HG02884 (cell line): ENCODE results near the gene LINC01488.

Source experiments
- ATAC-seq: cut with Tn5 transposase; IDR thresholded peaks from one replicate; pipeline ENCODE4 v1.9.1; 2021; ENCODE audit warnings: mild to moderate bottlenecking, moderate library complexity; ENCODE audit not compliant: unreplicated experiment

The LINC01488 gene

DNA sequence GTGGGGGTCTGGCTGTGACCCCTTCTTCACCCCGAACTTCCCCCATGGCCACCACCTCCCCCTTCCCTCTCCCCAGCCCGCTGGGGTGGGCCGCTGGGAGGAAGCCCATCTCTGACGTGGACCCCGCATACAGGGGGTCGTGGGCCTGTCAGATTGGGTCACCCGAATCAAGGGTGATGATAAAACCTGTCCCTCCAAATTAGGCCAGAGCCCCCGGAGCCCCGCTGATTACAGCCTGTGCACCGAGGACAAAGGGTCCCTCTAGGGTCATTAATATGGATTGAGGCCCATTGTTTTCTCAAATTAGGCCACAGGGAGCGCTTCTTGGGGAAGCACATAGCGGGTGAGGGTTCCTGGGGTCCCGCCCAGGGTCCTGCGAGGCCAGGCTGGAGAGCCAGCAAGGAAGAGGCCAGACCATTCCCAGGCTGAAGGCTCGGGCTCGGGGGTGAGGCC, 4.9 kb upstream of the LINC01488 start:
- ATAC-seq = no peak

DNA sequence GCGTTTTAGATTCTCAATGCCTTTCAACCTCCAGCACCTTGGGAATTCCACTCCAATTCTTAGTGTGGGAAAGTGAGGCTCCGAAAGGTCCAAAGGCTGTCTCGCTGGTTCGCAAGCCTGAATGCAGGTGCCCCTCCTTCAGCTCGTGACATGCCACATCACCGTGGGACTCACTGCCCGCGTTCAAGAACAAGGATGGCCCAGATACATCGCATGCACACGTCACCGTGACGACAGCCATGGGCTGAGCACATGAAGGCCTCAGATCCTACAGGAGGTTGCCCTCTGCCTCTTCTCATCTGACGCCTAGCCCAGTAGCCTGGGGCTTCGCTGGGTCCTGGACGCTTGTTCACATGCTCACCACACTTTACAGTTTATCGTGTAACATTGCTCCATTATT, 4.4 kb upstream of the LINC01488 start:
- ATAC-seq = no peak

DNA sequence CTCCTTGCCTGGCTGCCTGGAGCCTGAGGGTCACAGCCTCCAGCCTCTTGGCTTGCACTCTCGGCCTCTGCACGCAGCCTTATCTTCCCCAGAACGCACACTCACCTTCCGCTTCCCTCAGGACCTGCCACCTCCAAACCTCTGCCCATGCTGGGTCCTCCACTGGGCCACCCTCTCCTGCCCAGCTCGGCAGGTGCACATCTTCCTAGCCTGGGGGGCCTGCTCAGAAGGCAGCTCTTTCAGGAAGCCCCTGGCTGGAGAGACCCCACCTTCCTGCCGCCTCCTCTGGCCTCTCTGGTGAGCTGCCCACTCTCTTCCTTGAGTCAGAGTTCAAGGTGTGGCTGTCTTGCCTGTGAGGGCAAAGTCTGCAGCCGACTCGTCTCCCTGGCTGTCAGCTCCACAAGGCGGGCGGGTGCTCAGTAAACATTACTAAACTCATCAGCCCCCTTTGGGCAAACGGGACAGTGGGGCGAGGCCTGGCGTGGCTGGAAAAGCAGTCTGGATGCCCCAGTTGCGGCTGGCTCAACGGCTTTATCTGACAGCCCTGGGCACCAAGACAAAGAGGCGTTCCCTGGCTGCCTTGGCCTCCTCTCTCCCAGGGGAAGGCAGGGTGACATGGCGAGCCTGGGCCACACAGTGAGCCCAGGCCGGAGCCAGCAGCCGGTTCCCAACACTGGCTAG, 1.7 kb upstream of the LINC01488 start:
- no peak for ATAC-seq

DNA sequence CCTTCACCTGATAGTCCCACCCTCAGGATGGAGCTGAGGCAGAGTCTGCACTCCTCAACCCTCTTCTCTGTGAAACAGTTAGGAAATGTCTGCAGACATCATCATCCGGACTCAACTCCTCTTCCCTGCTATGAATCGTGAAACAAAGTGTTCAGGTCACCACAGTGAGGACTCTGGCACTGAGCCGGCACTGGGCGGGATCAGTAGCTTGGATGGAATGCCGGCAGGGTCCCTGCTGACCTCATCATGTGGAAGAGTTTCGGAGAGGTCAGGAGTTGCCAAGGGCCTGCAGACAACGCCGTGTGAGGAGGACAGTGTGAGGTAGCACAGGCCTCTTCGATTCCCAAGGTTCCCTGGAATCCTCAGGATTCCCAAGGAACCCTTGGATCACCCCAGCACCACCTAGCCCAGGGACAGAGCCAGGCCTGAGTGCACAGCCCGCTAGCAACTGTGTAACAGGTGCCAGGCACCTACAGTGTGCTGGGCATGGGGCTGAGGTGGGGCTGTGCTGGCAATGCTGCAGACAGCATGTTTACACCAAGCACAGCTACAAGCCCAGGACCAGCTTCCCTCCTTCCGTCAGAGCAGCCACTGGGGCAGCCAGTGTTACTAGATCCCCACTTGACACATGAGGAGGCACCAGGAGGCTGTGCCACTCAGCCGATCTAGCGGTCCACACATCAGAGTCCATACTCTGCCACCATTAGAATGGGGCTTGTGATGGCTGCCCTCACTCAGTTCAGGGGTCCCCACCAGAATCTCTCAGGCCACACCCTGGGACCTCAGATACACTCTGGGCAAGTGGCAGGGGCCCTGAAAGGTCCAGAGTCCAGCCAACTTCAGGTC, 693 bp upstream of the LINC01488 start:
- no peak for ATAC-seq

DNA sequence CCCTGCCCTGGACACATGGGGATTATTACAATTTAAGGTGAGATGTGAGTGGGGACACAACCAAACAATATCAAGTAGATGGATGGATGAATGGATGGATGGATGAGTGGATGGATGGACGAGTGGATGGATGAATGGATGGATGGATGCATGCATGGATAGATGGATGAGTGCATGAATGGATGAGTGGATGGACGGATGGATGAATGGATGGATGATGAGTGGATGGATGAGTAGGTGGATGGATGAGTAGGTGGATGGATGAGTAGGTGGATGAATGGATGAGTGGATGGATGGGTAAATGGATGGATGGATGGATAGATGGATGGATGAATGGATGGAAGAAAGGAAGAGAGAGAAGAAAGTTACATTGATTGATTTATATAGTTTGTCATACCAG, 859 bp downstream of the LINC01488 start:
- ATAC-seq = no peak

DNA sequence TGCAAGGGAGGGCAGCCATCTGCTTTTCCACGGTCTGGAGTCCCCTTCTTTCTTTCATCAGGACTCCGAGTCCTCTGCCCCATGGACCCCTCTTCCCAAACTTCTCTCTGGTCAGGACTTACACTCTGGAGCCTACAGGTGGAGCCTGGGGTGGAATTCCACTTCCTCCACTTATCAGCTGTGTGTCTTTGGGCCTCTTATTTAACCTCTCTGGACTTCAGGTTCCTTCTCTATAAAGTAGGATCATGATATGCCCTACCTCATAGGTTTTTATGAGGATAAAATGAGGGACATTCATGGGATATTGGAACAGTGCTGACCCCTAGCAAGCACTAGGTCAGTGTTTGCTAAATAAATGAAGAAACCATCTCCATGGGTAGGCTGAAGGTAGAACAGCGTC, 1.7 kb downstream of the LINC01488 start:
- ATAC-seq = no peak

DNA sequence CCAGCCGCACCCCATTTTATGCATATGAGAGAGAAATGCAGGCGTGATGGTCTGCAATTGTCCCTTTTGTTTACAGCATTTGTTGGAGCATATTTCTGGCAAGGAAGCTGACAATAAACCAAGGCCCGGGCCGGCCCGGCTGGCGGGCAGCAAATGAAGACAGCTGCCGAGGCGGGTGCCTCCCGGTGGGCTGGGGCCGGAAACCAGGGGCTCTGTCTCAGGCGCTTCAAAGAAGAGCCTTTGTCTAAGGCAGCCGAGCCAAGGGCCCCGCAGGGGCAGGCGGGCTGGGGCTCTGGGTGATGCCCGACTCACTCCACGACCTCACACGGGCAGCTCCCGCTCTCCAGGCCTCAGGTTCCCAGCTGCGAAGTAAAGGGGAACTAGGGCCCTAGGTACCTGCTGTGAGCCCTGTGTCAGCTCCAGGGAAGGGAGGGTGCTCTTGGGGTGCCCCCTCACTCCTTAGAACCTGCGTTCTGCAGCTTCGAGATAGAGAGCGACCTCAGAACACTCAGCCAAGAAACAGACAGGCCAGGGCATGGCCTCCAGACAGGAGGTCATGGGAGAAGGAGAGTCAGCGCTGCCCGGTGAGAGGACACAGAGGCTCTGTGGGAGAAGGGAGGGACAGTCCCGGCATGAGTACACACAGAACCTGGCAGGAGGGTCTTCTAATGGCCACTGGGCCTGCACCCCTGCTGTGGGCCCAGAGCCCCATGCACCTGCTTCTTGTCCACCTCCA, 2.4 kb downstream of the LINC01488 start:
- ATAC-seq = no peak

DNA sequence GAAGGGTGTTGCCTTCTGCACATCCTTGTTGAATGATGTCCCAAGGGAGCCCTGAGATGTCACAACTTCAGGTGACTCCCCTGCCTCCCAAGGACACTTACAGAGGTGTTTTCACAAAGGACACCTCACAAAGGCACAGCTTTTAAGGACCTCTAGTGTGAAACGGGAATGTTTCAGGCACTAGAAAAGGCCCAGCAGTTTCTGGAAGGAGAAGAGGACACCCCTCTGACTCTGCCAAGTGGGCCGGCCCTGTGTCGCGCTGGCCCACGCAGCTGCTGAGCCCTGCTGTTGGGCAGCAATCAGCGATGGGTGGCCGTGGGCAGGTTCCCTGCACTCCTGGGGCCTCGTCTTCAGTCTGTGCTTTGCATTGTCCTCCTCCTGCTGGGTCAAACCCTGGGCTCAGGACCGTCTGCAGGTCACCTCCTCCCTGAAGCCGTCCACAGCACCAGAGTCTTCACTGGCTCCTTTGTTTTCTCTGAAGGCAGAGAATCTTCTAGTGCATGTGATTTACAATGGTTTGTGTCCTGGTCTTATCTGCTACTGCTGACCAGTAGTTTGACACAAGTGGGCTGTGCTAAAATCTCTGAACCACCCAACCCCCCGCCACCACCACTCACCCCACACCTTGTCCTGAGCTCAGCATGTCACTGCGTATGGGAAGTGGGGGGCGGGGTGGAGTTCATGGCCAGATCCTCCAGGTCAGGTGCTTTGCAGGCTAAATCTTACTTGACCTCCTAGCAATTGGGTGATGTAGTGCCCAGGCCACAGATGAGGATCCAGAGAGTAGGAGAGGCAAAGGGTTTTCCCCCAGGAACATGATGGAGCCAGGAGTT, 3.2 kb downstream of the LINC01488 start:
- no peak for ATAC-seq

DNA sequence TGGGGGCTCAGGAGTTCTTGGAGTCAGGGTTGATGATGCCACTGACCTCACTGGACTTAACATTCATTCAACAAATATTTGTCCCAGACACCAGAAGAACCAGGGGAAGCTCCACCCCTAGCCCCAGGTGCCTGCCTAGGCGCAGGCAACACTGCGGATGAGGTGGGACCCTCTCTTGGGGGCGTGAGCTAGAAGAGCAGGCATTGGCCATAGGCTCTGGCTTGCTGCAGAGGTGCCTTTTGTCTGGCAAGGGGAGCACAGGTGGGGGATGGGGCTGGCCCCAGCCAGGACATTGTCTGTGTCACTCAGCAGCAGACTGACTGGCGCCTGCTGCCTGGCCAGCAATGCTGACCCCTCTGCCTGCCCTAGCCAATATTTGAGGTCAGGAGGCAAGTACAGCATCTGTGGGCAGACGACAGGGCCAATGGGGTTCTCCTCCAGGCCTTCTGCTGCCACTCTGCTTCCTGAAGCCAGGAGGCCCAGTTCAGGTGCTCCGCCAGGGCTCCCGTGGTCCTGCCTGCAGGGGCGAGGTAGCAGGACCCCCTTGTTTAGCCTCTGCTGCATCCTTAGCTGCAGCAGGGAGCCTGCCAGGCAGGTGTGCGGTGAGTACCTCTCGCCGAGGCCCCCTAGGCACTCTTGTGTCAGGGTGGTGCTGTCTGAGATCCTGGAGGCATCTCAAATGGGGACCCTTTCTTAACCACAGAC, 4.0 kb downstream of the LINC01488 start:
- ATAC-seq = no peak

DNA sequence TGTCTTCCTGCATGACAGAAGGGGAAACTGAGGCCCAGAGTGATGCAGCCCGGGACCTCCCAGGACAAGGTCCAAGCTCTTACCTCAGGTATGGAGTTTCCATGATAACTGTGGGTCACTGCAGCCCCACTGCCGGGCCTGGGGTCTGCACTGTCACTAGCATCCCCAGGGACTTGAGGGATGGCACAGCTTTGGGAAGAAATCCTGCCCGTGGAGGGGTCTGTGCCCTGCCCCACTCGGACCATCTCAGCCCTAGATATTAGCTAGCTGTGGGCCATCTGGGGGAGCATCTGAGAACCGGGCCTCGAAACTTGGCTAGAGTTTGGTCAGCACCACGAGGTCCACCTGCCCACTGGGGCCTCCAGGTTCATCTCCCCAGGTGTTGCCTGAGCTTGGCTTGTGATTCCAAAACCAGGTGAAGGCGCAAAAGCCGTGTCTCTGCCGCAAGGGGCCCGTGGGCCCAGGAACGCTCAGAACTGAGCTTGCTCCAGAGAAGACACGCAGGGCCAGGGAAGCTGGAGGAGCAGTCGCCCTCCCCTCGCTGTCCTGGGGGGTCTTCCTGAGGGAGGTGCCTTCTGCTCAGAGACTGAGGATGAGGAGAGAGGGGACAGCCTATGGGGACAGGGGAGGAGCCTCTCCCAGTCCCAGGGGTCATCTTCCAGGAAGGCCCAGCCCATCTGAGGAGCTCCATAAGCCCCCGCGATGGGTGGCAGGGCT, 4.8 kb downstream of the LINC01488 start:
- no peak for ATAC-seq

DNA sequence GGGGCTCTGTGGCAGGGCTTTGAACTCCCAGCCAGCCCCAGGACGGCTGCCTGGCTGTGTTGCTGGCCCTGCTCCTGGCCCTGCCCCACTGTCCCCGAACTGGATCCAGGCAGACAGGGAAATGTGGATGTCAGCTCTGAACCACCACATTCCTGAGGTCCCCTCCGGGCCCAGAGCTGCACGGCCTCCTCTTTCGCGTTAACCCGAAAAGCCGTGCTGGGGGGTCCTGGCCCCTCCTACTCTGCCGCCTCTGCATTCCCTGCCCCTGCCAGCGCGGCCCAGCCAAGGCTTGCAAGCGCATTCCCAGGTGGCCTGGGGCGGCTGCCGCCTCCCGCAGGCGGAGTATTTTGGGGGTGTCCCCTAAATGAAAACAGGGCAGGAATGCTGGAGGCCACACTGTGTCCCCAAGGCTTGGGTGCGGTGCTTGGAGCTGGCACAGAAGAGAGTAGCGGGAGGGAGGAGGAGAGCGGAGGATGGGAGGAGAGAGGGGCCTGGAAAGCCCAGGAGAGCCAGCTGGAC, 5.4 kb downstream of the LINC01488 start:
- no peak for ATAC-seq

DNA sequence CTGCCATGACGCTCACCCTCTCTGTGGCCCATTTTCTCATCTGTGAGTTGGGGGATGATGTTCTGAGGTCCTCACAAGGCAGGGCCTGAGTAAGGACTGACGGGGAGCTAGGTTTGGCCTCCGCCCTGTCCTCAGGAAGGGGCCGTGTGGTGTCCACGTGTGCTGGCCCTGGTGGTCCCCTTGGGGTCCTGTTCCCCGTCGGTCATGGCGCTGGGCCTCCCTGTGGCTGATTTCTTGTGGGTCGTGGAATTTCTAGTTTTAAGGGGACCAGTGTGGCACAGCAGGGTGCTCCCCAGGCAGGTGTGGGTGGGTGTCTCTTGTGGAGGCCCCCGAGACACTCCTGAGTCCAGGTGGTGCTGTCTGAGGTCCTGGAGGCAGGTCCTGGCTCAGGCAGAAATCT, 5.9 kb downstream of the LINC01488 start:
- ATAC-seq = no peak

DNA sequence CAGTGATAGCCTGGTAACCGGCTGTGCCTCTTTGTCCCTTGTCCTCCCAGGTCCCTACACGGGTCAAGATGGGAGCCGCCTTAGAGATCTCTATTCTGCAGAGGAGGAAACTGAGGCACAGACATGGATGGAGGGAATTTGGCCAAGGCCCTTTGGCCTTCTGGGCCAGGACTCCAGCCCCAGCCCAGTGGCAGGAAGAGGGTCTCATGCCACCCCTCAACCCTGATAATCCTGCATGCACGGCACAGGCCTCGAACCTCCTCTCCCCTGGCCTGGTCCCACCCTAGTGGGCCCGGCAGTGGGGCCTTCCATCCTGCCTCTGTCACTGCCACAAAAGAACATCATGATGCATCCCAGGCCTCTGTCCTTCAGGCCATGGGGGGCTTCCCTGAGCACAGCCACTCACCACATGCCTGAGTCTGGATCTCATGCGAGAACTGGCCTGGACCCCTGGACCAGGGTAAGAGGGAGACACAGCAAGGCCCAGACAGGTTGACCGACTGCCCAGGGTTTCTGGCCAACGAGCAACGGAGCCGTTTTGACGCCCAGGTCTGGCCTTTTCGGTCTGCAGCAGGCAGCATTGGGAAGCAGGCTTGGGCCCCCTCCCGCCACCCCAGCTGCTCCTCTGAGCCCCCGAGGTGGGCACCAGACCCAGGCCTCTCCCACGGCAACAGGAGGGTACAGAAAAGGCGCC, 6.5 kb downstream of the LINC01488 start:
- ATAC-seq = no peak

DNA sequence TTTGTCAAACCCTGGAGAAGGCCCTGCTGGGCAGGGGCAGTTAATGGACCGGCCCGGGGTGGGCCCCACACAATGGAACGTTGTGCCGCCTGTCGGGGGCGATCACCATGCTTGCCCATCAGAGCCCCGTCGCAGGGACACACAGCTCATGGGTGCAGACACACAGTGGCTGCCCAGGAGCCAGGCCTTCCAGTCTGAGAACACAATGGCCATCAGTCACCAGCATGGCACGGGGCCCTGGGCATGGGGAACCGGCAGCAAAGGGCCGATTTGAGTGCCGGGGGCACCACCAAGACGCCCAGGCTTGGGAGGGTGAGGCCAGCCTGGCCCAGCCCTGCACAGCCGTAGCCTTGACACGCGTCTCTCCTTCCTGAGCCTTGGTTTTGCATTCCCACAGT, 7.1 kb downstream of the LINC01488 start:
- ATAC-seq = no peak

DNA sequence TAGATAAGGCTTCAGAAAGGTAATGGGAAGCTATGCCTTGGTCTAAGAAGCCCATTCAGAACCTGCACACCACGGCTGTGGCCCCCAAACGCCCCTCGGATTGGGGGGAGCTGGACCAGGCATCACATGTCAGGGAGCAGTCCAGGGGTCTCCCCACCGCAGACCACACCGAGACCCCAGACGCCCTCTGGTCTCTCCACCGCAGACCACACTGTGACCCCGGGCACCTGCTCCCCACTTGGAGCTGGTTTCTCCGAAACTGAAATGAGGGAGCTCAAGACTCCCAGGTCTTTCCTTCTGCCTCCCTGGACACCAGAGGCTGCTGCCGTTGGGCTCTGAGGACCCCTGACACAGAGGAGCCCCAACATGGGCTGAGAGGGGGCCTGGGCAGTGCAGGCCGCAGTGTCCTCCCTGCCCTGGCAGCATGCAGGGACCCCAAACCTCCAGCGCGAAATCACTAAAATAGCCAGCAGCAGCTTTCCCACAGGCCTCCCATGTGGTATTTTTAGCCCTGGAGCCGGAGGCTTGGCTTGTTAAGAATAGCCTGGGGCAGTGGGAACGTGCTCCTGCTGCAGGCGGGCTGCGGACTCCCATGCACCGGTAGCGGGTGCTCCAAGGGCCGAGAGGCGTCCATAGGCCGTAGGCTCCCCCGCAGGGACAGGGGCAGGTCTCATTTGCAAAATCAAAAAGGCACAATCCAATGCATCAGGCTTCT, 7.7 kb downstream of the LINC01488 start:
- ATAC-seq = no peak

DNA sequence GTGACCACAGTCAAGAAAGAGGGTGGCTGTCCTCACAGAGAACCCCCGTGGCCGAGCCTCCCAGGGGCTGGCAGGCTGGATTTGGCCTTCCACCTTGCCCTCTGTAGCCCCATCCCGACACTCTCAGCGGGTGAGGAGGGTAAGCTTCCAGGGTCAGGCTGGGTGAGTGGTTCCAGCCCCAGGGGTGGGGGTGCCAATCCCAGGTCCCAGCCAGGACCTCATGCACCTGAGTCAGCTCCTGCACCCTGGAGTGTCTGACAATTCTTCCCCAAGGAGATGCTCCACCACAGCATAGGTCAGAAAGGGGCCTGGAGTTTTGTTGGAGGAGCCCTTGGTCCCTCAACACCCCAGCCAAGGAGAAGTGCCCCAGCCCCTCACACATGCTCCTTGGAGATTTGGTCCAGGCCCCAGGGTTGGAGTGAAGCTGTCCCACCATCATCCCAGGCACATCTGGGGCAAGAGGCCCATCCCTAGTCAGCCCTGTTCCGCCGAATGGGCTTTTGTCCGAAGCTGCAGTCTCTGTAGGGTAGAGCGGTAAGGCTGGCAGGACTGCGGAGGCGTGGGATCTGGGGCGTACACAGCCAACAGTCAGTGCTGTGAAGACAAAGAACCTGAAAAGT, 8.4 kb downstream of the LINC01488 start:
- ATAC-seq = no peak

DNA sequence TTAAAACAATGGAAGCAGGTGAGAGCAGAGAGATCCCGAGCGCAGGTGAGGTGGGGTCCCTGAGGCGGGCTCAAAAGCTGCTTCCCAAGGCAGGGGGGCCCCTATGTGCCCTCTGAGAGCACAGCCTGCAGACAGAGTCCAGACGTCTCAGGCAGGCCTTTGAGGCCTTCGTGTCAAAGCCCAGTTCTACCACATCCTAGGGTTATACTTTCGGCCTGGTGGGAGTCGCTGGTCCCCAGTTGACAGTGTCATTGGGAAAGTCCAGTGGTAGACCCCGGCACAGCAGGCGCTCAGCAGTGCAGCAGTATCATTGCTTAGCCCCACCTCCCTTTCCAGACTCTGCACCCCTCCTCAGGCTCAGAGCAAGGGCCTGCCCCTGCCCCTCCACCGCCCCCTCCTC, 9.1 kb downstream of the LINC01488 start:
- ATAC-seq = no peak
